Measurements from ENCODE around the gene KIRREL1.

KIRREL1 gene

DNA sequence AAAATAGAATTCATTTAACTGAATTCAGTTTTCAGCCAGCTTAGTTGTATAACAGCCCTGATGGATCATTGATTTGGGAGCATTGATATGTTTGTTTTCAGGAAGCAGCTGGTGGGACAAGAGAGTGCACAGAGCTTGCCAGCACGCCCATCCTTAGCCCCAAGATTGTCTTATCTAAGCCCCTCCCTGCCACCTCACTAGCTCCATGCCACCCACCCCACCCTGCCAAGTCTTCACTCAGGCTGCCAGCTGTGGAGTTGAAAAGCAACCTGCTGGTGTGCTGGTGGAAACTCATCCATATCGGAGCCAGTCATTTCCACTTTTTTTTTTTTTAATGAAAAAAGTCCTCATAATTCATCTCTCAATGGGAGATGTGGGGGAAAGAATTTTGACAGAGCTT is 11.8 kb downstream of the KIRREL1 start:
- no peak for DNase-seq (ENCODE audit: low read depth in 2 of 2, low spot score in 1 of 2)

DNA sequence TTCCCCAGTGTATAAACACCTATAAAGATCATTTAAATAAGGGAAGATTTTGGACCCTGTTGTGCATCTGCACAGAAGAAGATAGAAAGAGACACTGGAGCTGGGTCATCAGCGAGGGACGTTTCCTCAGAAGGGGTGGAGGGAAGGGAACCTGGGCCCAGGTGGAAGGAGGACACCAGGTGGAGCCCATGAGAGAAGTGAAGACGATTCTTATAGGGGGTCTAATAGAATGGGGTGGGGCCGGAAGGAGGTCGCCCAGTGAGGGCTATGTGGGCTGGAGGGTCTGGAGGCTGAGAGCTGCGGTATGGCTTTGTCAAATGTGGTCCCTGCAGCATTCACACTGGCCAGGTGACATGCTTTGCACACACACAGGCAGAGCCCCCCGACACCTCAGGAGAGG is 13.7 kb downstream of the KIRREL1 start:
- DNase-seq (ENCODE audit: low read depth in 2 of 2, low spot score in 1 of 2) = no peak

DNA sequence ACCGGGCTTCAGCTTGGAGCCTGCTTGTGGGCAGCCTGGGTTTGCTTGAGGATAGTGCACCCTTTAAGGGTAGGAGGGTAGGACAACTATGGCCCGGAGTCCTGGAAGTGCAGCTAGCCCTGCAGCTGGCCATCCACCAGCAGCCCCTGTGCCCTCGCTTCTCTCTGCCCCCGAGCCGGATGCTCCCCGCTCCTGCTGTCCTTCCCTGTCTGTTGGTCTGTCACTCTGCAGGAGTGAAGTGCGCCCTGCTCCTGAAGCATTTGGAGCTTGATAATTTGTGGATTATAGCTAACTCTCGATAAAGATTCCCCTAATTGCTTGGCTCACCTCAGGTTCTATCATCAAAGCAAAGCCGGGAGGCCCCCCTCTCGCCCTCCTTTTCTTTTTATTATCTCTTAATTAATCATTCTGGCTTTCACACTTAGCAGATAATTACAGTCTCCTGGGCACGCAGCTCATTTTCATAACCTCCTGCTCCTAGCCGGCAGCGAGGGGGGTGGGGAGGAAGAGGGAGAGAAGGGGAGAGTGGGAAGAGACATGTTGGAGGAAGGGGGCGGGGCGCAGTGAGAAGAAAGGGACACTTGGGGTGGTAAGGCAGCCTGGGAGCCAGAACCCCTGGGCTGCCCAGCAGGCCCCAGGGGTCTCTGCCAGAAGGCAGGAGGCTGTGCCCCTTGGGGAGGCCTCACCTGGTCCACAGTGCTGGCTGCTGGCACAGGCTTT is 14.4 kb downstream of the KIRREL1 start:
- no peak for DNase-seq (ENCODE audit: low read depth in 2 of 2, low spot score in 1 of 2)

DNA sequence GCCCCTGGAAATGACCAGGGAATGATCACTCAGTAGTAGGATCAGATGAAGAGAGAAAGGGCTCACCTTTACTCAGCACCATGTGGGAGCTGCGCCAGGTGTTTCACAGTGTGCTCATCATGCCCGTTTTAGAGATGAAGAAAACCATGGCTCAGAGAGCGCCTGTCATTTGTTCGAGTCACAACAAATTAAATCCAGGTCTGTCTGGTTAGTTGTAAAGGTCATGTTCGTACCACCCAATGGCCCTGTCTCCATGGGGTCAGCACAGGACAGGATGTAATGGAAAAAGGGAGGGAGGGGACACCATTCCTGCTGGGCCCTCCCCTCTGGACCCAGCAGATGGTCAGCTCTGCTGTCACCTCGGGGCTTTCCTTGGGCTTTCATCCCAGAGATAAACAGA is 15.2 kb downstream of the KIRREL1 start:
- DNase-seq (ENCODE audit: low read depth in 2 of 2, low spot score in 1 of 2) = no peak

DNA sequence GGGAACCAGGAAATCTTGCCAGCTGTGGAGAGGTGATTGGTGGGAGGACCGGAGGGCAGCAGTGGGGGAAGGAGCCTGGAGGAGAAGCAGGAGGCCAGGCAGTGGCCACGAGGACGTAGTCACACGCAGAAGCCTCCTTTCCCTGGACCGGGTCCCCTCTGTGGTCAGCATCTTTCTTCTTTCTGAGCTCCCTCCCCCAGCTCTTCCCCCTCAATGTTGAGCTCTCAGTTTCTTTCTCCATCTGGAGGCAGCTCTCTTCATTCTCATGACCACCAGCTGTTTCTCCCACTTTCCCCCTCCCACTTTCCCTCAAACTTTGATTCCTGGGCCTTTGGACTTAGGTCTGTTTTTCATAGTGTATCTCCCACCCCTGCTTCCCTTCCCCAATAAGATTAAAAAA is 18.3 kb downstream of the KIRREL1 start:
- no peak for DNase-seq (ENCODE audit: low read depth in 2 of 2, low spot score in 1 of 2)

DNA sequence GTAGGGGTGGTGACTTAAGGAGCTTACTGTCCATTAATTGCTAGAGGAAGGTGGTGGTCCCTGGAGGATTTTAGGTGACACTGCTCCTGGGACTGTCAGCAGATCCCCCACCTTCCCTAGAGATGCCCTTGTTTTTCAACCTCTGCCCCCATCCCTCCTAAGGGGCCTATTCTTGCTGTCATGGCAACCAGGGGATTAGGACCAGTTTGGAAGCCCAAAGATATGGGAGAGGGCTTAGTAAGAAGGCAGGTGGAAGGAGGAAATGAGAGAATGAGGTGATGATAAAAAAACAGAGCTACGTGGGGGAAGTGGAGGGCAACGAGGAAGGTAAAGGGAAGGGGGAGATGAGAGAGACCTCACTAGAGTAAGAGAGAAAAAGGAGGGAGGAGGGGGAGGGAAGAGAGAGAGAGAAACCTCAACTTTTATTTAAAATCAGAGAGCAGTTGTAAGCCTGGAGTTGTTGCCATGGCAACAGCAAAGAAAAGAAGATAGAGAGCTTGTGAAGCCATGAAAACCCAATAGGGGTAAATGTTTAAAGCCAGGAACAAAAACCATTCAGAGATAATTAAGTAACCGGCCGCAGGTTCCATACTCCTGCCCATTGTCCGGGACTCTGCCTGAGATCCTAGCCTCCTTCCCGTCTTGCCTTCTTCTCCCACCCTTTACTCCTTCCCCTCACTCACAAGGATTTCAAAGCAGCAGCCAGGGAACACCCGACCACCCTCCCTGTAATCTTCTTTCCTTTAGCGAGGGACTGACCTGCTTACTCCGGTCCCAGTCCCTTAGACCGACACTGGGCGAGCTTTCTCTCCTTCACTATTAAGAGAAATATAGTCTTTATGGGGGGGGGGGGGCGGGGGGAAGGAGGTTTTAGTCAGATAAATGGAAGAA is 20.6 kb downstream of the KIRREL1 start:
- DNase-seq (ENCODE audit: low read depth in 2 of 2, low spot score in 1 of 2) = no peak

DNA sequence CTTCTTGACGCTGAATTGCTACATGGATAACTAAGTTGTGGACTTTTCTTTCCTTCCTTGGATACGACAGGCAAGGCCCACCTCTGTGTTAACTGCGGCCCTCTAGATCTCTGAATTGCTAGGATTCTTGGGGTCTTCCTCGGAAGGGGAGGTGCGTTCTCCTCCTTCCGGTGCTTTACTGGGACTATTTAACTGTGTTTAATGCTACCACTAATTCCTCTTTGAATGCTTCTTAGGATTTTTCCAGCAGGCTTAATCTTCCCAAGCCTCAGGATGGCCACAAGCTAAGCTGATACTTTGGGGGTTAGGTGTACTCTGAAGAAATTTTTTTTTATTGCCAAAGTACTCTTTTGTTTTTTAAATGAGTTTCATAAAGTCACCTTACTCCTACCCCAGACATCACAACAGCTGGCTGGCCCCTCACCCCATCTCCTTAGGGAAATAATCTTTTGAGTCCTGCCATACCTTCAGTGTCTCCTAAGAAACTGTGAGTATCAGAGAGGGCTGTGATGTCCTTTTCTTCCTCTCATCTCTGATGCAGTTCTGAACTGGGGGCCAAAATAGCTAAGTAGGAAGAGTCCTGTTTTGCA is 21.4 kb downstream of the KIRREL1 start:
- DNase-seq (ENCODE audit: low read depth in 2 of 2, low spot score in 1 of 2) = no peak

DNA sequence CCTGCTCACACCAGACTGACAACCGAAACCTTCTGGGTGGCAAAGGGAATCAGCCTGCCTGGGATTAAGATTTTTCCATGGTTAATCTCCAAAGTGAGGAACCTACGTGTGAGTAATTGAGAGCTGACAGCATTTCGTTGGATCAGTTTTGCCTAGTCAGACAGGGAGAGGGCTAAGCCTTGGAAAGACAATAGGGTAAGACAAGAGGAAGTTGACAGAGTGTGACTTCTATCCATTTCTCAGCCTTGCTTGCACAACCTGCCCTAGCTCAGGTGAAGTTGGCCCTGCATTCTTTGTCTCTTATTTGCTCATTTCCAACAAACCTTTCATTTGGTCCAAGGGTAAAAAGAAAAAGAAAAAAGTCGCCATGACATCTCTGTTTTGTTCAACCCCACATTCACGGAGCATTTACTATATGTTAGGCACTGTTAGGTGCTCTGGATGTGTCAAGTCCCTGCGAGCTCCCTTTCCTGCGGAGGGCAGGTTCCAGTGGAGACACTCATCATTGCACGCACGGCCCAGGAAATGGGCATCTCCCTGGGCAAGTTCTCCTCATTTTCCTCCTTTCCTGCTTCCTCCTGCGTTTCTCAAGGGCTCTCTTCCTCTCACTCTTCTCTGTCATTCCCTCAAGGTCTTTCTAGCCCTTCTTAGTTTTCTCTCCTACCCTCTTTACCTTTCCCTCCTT is 23.3 kb downstream of the KIRREL1 start:
- no peak for DNase-seq (ENCODE audit: low read depth in 2 of 2, low spot score in 1 of 2)

DNA sequence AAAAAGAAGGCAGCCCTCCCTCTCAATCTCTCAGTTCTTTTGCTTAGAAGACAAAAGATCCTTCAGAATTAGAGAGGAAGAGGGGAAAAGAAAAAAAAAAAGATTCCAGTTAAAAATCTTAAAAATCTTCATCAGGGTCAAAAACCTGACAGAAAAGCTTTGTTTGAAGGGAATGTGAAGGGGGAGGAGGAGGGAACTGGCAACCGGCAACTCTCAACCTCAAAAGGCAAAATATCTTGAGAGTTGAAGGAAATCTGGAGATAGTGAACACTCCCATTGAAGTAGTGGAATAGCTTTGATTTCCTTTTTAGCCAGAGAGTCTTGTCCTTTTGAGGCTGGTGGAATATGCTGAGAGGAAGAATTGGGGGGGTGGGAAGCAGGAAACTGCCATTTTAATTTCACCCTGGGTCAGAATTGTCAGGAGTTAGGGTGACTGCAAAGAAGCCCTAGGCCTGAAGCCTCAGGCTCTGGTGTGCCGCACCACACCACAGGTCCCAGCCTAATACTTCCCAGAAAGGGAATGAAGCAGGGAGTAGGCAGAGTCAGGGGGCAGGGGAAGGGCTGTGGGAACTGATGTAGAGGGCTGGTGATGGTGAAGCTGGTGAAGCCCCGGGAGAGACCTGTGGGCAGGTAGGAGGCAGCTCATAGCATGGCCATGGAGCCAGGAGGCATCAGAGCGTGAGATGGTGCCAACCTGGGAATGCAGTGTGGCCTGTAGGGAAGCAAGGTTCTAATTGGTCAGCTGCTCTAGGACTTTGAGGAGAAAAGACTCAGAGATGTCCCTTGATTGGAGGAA is 24.6 kb downstream of the KIRREL1 start:
- DNase-seq (ENCODE audit: low read depth in 2 of 2, low spot score in 1 of 2) = no peak

DNA sequence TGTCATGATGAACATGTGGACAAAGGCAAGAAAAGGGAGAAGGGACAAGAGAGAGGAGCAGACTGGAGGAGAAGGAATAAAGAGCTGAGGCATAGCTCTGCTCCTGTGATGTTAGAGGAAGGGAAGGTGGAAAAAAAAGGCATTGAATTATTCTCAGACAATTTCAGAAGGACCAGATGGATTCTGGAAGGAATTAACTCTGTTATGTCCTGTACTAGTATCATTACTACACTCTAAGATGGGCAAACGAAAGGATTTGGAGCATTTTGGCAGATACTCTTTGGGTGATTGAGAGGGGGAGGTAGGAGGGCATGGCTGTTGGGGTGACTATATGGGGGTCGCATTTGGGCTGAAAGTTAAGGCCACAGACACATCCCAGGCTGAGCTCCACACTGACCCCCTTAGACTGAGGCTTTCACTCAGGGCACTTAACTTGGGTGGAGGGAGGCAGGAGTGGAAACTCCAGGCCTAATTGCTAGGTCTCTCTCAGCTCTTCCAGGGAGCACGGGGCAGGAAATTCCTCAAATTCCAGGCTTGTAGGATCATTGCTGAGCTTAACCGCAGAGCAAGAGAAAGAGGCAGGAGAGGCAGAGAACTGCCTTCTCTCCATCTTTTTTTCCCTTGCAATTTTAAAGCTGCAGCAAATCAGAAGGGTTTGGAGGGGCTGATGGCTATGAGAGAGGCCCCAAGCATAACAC is 25.9 kb downstream of the KIRREL1 start:
- no peak for DNase-seq (ENCODE audit: low read depth in 2 of 2, low spot score in 1 of 2)

DNA sequence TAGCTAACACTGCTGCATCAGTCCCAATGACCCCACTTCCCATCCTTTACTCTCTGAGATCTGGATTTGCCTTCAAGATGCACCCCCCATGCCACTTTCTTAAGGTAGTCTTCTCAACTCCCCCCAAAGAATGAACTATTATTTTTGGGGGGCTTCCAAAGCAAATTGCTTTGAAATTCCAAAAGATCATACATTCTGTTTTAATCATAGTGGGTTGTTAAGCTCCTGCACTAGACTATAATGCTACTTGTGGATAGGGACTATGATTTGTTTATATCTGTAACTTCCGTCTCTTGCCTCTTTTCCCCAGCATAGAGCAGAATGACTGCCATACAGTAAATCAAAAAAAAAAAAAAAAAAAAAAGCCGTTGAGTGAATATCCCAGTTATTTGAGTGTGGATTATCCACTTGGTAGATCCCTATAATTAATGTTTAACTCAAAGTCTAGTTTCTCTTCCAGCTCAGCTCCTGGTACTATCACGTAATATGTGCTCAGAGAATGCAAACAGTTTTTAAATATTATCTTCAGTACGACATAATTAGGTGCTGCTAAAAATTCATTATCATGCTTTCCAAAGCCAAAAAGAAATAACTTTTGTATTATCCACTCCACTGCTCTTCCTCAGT is 26.9 kb downstream of the KIRREL1 start:
- no peak for DNase-seq (ENCODE audit: low read depth in 2 of 2, low spot score in 1 of 2)

DNA sequence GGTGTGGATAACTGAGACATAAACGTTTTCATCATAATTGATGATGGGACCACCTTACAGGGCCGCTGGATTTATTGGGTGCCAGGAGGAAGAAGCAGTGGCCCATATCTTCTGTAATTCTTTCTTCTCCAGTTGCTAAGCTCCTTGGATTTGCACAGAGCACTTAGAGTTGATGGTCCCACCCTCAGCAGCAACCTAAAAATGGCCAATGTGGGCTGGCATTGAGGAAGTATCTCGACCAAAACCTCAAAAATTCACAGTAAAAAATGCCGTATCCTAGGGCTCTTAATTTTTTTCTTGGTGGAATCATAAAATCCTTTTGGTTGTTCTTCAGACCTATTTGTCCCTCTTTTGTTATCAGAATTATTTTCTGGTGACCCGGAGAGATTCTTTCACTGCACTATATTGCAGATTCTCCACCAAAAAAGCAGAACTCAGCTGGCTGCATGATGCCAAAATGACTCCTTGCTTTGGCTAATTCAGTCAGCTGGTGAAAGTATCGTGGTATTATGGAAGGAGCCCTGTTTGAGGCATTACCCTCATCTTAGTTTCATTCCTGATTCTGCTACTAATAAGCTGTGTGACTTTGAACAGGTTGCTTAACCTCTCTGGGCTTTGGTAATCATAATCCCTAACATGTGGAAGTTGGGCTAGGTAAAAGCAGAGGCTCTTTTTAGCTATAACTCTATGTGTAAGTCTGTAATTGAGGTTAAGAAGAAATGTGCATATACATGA is 27.6 kb downstream of the KIRREL1 start:
- no peak for DNase-seq (ENCODE audit: low read depth in 2 of 2, low spot score in 1 of 2)

DNA sequence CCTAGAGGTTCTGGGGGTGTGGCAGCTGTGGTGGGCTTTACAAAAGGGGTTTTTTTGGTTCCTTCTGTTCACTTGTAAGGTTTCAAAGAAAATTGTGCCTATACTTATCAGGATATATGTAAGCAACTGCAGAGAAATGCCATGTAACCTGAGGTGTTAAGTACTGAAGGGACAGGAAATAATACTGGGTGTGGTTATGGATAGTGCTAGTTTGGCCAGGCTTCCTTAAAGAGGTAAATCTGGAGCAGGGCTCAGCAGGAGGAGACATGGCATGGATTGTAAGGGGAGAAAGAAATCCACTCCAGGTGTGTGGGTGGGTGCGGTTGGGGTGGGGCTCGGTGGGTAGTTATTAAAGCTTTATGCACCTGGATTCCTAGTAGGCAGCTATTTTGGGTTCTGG is 28.3 kb downstream of the KIRREL1 start:
- no peak for DNase-seq (ENCODE audit: low read depth in 2 of 2, low spot score in 1 of 2)

DNA sequence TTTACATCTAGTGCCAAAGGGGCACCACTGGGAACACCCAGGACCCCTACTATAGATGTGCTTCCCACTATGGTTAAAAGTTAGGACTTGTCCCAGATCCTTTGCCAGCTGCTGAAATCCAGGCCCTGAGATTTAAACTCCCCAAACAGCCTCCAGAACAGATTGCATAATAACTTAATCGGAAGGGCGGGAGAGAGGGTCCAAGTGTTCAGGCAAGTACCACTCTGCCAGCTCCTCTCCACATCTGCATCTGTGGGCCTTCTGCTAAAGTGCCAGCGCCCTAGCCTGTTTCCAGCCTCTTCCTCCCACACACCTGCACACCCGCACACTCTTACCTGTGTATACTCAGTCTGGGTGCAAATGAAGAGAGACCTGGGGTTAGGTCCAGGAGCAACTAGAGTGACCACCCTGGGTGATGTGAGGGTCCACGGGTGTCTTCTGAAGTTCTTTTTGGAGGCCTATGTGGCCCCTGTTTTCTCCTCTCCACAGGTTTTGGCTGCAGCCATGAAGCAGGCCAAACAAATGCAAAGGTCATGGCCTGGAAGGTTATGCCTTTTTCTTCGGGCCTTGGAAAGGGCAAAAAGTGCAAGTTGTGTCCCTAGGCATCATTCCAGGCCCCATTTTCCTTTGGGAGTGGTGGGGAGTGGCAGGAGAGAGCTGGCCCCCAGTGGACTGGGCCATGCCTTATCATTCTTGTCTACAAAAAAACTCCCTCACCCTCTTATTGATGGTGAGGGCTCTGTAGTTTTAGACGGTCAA is 29.3 kb downstream of the KIRREL1 start:
- DNase-seq (ENCODE audit: low read depth in 2 of 2, low spot score in 1 of 2) = no peak

DNA sequence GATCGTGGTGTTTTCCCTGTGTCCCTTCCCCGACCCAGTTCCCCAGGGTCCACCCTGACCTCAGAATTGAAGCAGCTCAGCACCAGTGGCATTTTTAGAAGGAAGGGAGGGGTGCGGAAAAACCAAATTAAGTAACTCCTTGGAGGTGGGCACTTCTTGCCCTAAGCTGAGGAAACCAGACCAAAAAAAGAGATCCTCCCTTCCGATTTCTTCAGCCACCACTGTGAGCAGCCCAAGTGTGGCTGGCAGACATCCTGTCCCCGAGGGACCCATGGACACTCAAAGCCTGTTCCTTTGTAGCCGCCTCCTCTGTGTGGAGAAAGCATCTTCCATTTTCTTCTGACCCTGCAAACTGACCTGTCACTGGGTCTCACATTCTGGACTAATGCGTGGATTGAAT is 31.3 kb downstream of the KIRREL1 start:
- DNase-seq (ENCODE audit: low read depth in 2 of 2, low spot score in 1 of 2) = no peak

DNA sequence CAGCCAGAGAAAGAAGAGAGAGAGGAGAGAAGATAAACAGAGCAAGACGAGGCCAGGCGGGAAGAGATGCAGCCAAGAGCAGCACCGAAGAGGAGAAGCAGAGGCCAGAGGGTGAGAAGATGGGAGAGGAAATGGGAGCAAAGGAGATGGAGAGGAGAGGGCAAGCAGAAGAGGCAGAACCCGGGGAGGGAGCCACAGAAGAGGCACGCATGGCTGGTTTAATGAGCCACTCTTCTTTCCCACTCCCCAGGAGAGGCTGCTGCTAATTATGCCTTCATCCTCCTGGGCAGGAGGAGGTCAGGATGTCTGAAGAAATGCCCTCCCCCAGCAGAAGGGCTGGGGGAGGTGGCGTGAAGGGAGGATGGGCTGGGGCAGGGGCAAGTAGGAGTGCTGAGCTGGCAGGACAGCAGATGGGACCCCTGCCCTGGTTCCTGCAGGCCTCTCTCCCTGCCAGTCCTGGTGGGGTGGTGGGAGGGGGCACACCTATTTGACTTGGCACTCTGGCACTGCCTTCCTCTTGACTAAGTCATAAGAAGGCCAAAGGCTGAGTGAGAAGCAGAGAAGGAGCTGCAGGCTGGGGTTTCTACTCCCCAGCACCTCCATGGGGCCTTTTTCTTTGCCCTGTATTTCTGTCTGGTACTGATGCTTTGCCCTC is 32.3 kb downstream of the KIRREL1 start:
- DNase-seq (ENCODE audit: low read depth in 2 of 2, low spot score in 1 of 2) = no peak

DNA sequence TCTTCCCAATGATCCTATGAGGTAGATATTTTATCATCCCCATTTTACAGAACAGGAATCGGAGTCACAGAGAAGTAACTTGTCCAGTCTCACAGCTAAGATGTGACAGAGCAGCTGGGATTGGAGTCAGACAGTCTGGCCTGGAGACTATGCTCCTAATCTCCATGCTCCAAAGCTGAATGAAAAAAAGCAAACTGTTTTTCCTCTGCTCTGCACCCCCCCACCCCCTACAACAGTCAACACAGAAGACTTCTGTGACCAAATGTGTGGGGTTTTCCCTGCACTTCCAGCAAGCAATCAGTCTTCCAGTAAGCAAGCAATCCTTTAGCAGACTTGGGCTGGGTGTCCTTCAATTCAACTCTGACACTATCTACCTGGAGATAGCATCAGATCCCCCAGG is 33.2 kb downstream of the KIRREL1 start:
- no peak for DNase-seq (ENCODE audit: low read depth in 2 of 2, low spot score in 1 of 2)

DNA sequence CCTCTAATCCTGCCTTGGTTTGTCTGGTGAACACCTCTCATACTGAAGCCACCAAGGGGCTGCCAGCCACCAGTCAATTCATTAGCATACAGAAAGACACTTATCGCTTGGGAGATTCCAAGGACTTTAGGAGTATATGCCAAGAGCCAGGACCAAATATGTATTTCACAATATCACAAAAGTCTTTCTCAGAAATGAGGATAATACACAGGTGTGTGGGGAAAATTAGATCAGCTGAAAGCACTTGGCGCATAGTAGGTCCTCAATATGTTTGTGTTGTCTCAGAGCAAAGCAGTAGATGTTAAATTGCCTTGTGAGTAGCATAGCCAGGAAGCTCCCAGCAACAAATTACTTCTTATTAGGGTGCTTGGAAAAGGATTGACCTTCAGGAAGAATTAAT is 34.1 kb downstream of the KIRREL1 start:
- DNase-seq (ENCODE audit: low read depth in 2 of 2, low spot score in 1 of 2) = no peak
